Measurements from ENCODE around the gene INS.

INS gene

GRCh38 chr11:2113776-2114175, 47.2 kb downstream of the INS start:
- DNase-seq = no peak

GRCh38 chr11:2110521-2110920, 50.5 kb downstream of the INS start:
- no peak for DNase-seq
